ENCODE results near the gene PLCB3.

GRCh38 chr11:64317961-64318765, 66.8 kb downstream of the PLCB3 start, which contains the start of gene PRDX5:
- TF ChIP-seq EP300 (conservative IDR thresholded peaks at IDR 0.05; ENCODE audit: poor library complexity, severe bottlenecking) (no peak), CTCF (IDR thresholded peaks at IDR 0.05; ENCODE audit: poor library complexity, severe bottlenecking) (peak; percentile 82), RAD21 (conservative IDR thresholded peaks at IDR 0.05) (peak; percentile 82), EZH2 (IDR thresholded peaks at IDR 0.05; ENCODE audit: borderline replicate concordance, insufficient read depth, low read length, poor library complexity, severe bottlenecking) (no peak), POLR2AphosphoS5 (IDR thresholded peaks at IDR 0.05) (peak; percentile 95)
